Retinal pigment epithelial cell (primary cell): ENCODE data around the gene GSTK1.

ENCODE experiments used
- DNase-seq: peaks from one replicate; pipeline ENCODE4 v3.0.0-alpha.2; 2010; ENCODE audit warnings: low read depth
- H3K4me3 ChIP-seq: 2 replicates; pipeline ENCODE4 v1.5.1; 2011; ENCODE audit warnings: mild to moderate bottlenecking, low read length, control low read depth, moderate library complexity
- TF ChIP-seq, protein P1 (sequence below): conservative IDR thresholded peaks from 2 replicates; pipeline ENCODE4 v1.5.1; 2011; ENCODE audit warnings: low read depth, low read length, control low read depth, inconsistent platforms

Gene GSTK1

DNA sequence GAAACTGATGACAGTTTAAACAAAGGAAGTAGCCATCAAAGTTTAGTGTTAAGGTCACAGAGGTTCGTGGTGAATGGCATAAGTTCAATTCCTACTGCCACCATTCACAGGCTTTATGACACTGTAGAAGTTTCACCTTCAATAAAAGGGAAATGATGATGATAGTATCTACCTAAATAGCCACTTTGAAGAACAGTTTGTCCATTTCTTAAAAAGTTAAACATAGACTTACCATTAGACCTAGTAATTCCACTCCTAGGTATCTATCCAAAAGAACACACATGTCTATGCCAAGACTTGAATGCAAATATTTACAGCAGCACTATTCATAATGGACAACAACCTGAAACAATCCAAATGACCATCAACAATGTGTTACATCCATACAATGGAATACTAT lies 18.9 kb upstream of the GSTK1 start:
- no peak overlapping the region for H3K4me3 ChIP-seq
- TF ChIP-seq, protein P1, sequence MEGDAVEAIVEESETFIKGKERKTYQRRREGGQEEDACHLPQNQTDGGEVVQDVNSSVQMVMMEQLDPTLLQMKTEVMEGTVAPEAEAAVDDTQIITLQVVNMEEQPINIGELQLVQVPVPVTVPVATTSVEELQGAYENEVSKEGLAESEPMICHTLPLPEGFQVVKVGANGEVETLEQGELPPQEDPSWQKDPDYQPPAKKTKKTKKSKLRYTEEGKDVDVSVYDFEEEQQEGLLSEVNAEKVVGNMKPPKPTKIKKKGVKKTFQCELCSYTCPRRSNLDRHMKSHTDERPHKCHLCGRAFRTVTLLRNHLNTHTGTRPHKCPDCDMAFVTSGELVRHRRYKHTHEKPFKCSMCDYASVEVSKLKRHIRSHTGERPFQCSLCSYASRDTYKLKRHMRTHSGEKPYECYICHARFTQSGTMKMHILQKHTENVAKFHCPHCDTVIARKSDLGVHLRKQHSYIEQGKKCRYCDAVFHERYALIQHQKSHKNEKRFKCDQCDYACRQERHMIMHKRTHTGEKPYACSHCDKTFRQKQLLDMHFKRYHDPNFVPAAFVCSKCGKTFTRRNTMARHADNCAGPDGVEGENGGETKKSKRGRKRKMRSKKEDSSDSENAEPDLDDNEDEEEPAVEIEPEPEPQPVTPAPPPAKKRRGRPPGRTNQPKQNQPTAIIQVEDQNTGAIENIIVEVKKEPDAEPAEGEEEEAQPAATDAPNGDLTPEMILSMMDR = no peak
- no peak for DNase-seq

DNA sequence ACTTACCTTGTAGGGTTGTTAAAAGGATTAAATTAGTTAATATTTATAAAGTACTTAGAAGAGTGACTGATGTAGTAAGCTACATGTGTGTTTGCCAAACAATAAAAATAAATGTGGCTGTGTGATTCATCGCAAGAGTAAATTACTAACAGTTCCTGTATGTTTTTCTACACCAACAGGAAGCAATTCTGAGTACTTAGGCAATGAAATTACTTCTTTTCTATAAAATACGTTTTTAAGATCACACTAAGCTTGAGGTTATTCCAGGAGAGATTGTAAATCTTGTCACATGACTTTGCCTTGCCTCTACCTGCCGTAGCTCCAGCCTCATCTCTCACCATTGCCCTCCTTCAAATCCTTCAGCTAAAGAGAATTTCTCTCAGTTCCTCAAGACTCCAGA lies 18.1 kb upstream of the GSTK1 start:
- no peak for DNase-seq
- no peak overlapping the region for H3K4me3 ChIP-seq
- TF ChIP-seq, protein P1 = no peak

DNA sequence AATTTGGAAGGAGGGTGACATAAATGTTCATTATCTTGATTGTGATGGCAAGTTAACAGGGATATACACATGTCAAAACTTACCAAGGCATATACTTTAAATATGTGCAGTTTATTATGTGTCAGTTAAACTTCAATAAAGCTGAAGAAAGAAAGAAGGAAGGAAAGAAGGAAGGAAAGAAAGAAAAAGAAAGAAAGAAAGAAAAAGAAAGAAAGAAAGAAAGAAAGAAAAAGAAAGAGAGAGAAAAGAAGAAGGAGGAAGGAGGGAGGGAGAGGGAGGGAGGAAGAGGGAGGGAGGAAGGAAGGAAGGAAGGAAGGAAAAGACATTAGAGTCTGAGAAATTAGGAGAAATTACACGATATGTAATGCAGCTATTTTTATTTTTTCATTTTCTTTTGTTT lies 15.9 kb upstream of the GSTK1 start:
- no peak overlapping the region for H3K4me3 ChIP-seq
- TF ChIP-seq, protein P1 = no peak

DNA sequence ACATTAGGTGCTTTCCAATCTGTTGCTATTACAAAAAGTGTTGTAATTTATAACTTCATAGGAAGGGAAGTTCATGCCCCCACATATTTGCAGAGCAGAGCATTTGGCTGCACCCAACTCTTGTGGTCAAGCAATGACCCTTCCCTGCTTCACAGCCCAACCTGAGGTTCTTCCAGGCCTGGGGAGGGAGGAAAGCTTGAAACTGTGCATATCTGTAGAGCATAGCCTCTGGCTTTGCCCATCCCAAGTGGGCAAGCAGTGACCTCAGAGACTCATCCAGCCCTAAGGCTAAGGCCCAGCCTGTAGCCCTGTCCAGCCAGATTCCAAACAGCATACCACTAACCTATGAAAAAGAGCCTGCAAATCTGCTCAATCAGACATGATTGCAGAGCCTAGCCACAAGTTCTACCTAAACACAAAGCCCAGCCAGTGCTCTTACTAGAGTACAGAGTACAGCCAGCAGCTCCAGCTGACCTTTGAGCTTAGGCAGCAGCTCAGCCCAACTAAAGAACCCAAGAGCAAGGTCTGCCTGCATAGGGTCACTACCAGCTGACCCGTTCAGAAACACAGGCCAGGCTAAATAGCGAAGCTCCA lies 14.4 kb upstream of the GSTK1 start:
- no peak for DNase-seq
- TF ChIP-seq, protein P1 = no peak
- H3K4me3 ChIP-seq = no peak overlapping the region

More for the DNA sequence above, 15.9 kb upstream of the GSTK1 start:
- DNase-seq = no peak

DNA sequence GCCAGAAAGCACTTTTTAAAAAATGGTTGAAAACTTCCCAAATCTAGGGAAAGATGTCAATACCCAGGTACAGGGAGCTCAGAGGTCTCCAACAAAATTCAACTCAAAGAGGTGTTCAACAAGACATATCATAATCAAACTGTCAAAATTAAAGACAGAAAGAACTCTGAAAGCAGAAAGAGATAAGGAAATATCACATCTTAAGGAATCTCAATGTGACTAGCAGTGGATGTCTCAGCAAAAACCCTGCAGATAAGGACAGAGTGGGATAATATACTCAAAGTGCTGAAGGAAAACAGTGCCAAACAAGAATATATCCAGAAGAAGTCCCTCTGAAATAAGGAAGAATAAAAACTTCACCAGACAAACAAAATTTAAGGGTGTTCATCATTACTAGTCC lies 13.0 kb upstream of the GSTK1 start:
- no peak overlapping the region for H3K4me3 ChIP-seq
- DNase-seq = no peak
- TF ChIP-seq, protein P1 = no peak

DNA sequence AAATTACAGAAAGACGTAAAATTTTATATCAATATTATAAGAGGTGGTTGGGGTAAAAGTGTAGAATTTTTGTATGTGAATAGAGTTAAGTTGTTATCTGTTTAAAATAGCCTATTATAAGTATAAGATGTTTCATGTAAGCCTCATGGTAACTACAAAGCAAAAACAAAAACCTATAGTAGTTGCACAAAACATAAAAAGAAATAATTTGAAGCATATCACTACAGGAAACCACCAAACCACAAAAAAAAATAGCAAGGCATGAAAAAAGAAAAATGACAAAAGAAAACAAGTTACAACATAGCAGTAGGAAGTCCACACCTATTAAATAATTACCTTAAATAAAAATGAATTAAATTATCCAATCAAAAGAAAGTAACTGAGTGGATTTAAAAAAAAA lies 12.4 kb upstream of the GSTK1 start:
- DNase-seq = no peak
- TF ChIP-seq, protein P1 = no peak
- H3K4me3 ChIP-seq = no peak overlapping the region

DNA sequence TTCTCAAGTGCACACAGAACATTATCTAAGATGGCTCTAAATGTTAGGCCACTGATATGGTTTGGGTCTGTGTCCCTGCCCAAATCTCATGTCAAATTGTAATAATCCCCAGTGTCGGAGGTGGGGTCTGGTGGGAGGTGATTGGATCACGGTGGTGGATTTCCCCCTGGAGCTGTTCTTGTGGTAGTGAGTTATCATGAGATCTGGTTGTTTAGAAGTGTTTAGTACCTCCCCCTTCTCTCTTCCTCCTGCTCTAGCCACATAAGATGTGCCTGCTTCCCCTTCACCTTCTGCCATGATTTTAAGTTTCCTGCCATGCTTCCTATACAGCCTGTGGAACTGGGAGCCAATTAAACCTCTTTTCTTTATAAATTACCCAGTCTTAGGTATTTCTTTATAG lies 11.2 kb upstream of the GSTK1 start:
- TF ChIP-seq, protein P1 = no peak
- DNase-seq = no peak
- H3K4me3 ChIP-seq = no peak overlapping the region
